ENCODE measurements around the gene ANKRD13C. TPM values are rescaled to one million over a fixed set of nuclear protein-coding genes. Genes with fewer than 3 reads are reported as not detected.

ANKRD13C gene
- total and polyA plus RNA-seq, 2 of the 4 experiments (the other 2 are of a cell fraction): 8.3 to 10.9 TPM

- H3K27ac ChIP-seq (ENCODE audit: insufficient read depth, low read length): no peak overlapping the region
- no peak overlapping the region for H3K4me2 ChIP-seq (ENCODE audit: low read depth, low read length)
- WGBS, 2 experiments (ENCODE audit: extremely low coverage in 2 of 2, insufficient read length in 1 of 2): no CpG with 5 or more reads among the region's 2 CpGs
- H4K8ac ChIP-seq (ENCODE audit: low read depth in 2 of 2, low read length in 2 of 2): no peak overlapping the region
- no peak for TF ChIP-seq FOS (IDR thresholded peaks at IDR 0.05; ENCODE audit: low read depth, low read length)
- TF ChIP-seq RCOR1 (IDR thresholded peaks at IDR 0.05; ENCODE audit: insufficient replicate concordance, low read length): no peak
- TF ChIP-seq USF2 (IDR thresholded peaks at IDR 0.05; ENCODE audit: low read depth, low read length): no peak
- TF ChIP-seq SMC3 (IDR thresholded peaks at IDR 0.05; ENCODE audit: low read depth, low read length): no peak
- TF ChIP-seq POLR2A (IDR thresholded peaks at IDR 0.05; ENCODE audit: low read depth, low read length): no peak
- no peak for TF ChIP-seq RAD21 (IDR thresholded peaks at IDR 0.05; ENCODE audit: low read length)
- no peak for TF ChIP-seq CHD1 (IDR thresholded peaks at IDR 0.05; ENCODE audit: low read depth, low read length)
- no peak for TF ChIP-seq MAZ (IDR thresholded peaks at IDR 0.05; ENCODE audit: borderline replicate concordance, low read depth, low read length)
- no peak for TF ChIP-seq MAFK (IDR thresholded peaks at IDR 0.05; ENCODE audit: low read depth, low read length)
- H3K4ac ChIP-seq (ENCODE audit: low read depth, low read length): no peak overlapping the region
- H3K27me3 ChIP-seq (ENCODE audit: control insufficient read depth, insufficient read depth, low read length): no peaks in the 10 kb centered on the region
- H2AK5ac ChIP-seq (ENCODE audit: low read depth, low read length): no peak overlapping the region
- H3K23ac ChIP-seq (ENCODE audit: low read depth, low read length): no peak overlapping the region
- H3K9me1 ChIP-seq (ENCODE audit: insufficient read depth, low read length): peaks cover 4% of the 10 kb centered on the region; the same call in 1 of the 2 replicates
- peaks cover 6% of the 10 kb centered on the region for H3K4me1 ChIP-seq (ENCODE audit: control insufficient read depth, insufficient read depth, low read length)
- intact Hi-C loops (cut with micrococcal nuclease): loop anchor here (5.0 to 10.0 kb wide), 2 partner anchors 127 to 190 kb away; partner anchors contain the start of gene ANKRD13C
- in situ Hi-C loops (cut with MboI; ENCODE audit: low sequenced_read_pairs): no loop called here
- CTCF ChIA-PET: no interaction called here
- no peak overlapping the region for H2BK15ac ChIP-seq (ENCODE audit: low read depth, low read length)
- H3K14ac ChIP-seq (replicated peaks; ENCODE audit: low read depth, low read length): no peak overlapping the region
- no peaks in the 10 kb centered on the region for H3K9me3 ChIP-seq (ENCODE audit: control insufficient read depth, insufficient read depth, low read length)
- no TSS peak for BruUV-seq (replicated peaks)
- no peak overlapping the region for H2BK5ac ChIP-seq (ENCODE audit: low read depth, low read length, poor library complexity, severe bottlenecking)
- H4K91ac ChIP-seq (ENCODE audit: insufficient read depth, low read depth, low read length): no peak overlapping the region
- H2AFZ ChIP-seq (replicated peaks; ENCODE audit: low read length, poor library complexity): no peak overlapping the region
- no peak overlapping the region for H3K18ac ChIP-seq (ENCODE audit: low read depth, low read length)
- H3K56ac ChIP-seq (ENCODE audit: extremely low read depth, insufficient read depth, low read length): no peak overlapping the region
- peaks cover 13 to 50% of the 10 kb centered on the region in 2 experiments for H3K79me1 ChIP-seq (ENCODE audit: low read depth in 1 of 2, low read length in 2 of 2)
- DNase-seq (no peak), ATAC-seq (ENCODE audit: low read depth) (no peak)
- dilution Hi-C loops (cut with HindIII; ENCODE audit: low sequenced_read_pairs, unreplicated experiment): no loop called here
- H2BK20ac ChIP-seq (ENCODE audit: low read depth, low read length): no peak overlapping the region
- peaks cover 43% of the 10 kb centered on the region for H4K20me1 ChIP-seq (ENCODE audit: insufficient read depth, low read length)
- no peak overlapping the region for H2BK120ac ChIP-seq (ENCODE audit: low read depth, low read length)
- no peak overlapping the region for H3K9ac ChIP-seq (ENCODE audit: low read depth, low read length)
- no peak overlapping the region for H4K5ac ChIP-seq (ENCODE audit: low read depth, low read length)
- no peak overlapping the region for H3K4me3 ChIP-seq (ENCODE audit: insufficient read depth, low read depth, low read length)
- POLR2A ChIA-PET (ENCODE audit: unreplicated experiment): no interaction called here
- H2AK9ac ChIP-seq (replicated peaks; ENCODE audit: low read depth, low read length, poor library complexity): no peak overlapping the region
- H3K36me3 ChIP-seq (ENCODE audit: control insufficient read depth, insufficient read depth, low read length): peaks cover 15% of the 10 kb centered on the region
Measured at GRCh38 chr1:70224954-70225353, 129.6 kb downstream of the ANKRD13C start.
